Inflammatory macrophage (primary cell): ENCODE data around the gene RPA3.
A peak's percentile ranks its signal among the peaks of the same experiment; 100 is the strongest.

Experiments
- DNase-seq, 2 donors: peaks; one replicate each; pipeline ENCODE4 v3.0.0-alpha.2; 2020 to 2022

The RPA3 gene

DNA sequence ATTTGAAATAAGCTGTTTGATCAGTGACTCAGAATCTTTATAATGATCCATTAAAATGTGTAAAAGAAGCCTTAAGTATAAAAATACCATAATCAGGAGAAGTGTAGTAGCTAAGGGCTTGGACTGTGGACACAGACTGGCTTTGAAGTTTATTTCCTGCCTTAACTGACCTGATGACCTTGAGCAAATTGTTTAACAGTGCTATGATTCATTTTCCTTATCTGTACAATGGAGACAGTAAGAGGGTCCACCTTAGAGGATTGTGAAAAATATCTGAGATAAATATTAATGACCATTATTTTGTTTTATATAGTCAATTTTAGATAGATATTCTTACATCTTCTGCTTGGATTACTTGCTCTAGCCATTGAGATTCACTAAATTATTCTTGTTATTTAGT lies 13.3 kb upstream of the RPA3 start:
- DNase-seq: no peak

- no peak for DNase-seq
Observed at GRCh38 chr7:7720750-7721621, 2.6 kb upstream of the RPA3 start.

GRCh38 chr7:7720193-7720592 lies 1.8 kb upstream of the RPA3 start:
- DNase-seq: no peak

DNA sequence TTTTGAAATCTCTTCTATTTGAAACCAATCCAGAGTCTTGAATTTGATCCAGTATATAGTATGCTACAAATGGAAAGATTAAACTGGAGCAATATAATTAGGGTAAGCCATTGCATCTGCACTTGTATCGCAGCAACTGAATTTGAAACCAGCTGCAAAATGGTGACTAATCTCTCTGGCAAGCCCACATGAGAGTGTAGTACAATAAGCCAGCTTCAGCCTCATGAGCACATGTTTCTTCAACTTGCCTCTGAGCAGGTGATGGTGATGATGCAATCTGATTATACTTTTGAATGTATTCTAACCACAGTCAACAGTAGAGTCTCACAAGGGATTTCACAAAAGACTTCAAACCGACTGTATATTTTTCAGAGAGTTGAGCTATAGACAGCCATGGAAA lies 829 bp upstream of the RPA3 start:
- peak; percentile 43 to 61 for DNase-seq

DNA sequence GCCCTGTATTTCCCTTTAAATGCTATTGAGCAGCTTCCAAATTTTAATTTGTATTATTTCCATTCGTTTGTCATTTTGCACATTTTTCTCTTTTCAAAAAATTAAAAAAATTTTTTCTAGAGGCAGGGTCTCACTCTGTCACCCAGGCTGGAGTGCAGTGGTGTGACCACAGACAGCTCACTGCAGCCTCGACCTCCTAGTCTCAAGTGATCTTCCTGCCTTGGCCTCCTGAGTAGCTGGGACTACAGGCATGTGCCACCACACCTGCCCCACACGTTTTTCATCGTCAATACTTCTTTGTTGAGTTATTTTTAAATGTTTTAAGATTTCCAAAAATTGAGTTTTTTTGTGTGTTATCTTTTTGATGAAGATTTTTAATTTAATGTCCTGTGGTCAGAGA lies 4.7 kb downstream of the RPA3 start:
- DNase-seq: no peak

DNA sequence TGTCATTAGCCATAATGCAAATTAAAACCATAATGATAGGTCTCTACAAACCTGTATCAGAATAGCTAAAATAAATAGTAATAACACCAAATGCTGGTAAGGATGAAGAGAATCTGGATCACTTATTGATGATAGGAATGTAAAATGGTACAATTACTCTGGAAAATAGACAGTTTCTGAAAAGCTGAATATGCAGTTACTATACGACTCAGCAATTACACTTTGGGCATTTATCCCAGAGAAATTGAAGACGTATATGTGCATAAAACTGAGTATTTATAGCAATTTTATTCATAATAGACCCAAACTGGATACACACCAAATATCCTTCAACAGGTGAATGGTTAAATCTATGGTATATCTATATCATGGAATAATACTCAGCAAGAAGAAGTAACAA lies 7.9 kb downstream of the RPA3 start:
- no peak for DNase-seq

- no peak for DNase-seq
Observed at GRCh38 chr7:7709291-7709690, 9.1 kb downstream of the RPA3 start.

DNA sequence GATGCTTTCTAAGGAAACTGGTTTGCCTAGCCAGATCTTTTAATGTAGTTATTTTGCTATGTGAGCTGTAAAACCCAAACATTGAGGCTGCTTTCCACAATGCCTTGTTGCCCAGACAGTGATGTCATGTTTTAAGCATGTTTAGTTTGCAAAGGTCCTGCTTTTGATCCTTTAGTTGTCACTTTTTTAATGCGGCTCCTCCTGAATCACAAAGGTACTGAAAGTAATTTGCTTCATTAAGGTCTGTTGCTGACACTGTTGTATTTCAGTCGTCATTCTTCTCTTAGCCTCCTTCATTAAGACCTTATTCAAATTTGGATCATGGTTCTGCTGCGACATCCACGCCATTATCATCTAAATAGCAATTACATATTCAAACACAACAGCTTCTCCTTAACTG lies 10.6 kb downstream of the RPA3 start:
- DNase-seq: no peak

DNA sequence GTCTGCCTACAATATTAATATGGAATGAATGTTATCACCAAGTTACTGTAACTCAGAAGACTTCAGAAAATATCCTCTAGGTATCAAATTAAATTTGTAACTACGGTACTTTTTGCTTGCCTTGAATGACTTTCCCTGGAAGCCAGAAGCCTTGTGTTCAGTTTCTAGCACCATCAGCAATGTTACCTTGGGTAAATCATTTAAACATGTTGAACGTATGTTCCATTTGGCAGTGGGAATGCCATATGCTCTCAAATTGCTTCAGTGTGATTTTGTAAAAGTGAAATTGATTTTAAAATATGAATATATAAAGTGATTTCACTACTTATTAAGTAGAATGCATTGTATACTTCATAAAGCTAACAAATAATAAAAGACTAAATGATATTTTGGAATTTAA lies 11.2 kb downstream of the RPA3 start:
- DNase-seq: no peak

- DNase-seq: no peak
Observed at GRCh38 chr7:7706556-7707172, 11.7 kb downstream of the RPA3 start.

DNA sequence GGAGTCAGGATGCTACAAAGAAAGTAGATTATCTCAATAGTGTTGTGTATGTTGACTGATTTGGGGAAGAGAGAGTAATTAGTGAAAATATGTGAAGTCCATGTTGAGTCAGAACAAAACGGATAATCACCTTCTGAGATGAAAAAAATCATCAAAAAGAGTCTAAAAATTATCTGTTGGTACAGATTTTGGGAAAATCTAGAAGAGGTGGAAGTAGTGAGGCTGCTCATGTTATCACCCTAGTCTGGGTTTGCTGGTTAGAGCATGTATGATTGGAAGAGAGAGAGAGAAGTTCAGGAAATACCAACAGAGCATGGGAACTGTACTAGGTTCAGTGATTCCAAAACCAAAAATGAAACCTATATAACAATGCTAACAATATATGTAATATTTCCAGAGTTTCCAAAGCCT lies 12.3 kb downstream of the RPA3 start:
- DNase-seq: no peak

- DNase-seq: no peak
Observed at GRCh38 chr7:7705318-7705717, 13.1 kb downstream of the RPA3 start.

DNA sequence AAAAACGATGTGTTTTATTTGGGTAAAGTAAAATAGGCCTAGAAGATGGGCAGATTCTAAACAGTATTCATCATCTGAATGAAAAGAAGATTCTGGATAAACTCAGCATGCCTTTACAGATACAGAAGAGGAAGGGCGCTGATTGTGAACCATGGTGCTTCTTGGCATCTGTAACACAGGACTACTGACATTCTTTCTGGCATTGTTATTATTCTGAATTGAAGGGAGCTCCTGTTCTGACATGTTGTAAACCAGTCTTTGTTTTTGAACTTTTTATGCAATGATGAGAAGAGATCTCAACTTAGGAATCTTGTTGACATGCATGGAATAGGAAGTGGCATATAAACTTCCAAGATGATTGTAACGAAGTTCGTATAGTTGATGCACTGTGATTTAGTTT lies 13.5 kb downstream of the RPA3 start:
- no peak for DNase-seq

GRCh38 chr7:7703427-7703826 lies 15.0 kb downstream of the RPA3 start:
- no peak for DNase-seq

DNA sequence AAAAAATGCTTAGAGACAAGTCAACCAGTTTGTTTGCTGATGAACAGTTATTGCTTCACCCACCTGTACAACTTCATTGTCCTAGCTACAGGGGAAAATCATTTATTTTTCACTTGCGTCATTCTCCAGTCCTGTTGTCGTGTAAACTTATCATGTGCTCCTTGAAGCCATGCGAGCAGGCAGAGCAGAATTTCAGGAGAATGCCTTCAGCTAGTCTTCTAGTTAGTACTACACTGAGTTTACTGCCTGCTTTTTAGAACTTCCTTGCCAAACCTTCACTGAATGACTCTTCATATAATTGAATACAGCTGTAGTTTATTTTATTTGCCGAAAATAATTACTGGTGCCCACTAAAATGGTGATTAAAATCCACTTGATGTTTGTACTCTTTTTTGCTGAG lies 15.6 kb downstream of the RPA3 start:
- no peak for DNase-seq

DNA sequence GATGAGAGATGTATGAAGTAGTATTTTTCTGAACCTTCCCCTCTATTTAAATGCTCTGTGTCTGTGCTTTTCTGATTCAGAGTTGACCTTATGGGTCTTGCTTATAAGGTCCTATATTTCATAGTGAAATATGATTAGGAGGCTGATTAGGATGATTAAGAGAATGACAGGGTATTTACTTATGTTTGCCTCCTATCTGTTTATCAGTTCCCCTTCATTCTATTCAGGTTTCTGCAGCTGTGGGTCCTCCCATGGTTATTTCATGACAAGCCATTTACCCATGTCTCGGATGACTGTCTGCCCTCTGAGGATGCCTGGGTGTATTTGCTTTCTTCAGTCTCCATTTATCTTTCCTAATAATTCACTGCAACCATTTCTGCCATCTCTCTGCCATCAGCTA lies 16.9 kb downstream of the RPA3 start:
- DNase-seq: no peak

- DNase-seq: no peak
Observed at GRCh38 chr7:7699970-7700369, 18.4 kb downstream of the RPA3 start.

- DNase-seq: no peak
Observed at GRCh38 chr7:7699380-7699779, 19.0 kb downstream of the RPA3 start.

- no peak for DNase-seq
Observed at GRCh38 chr7:7698930-7699329, 19.5 kb downstream of the RPA3 start.

- no peak for DNase-seq
Observed at GRCh38 chr7:7696458-7697119, 21.8 kb downstream of the RPA3 start.

DNA sequence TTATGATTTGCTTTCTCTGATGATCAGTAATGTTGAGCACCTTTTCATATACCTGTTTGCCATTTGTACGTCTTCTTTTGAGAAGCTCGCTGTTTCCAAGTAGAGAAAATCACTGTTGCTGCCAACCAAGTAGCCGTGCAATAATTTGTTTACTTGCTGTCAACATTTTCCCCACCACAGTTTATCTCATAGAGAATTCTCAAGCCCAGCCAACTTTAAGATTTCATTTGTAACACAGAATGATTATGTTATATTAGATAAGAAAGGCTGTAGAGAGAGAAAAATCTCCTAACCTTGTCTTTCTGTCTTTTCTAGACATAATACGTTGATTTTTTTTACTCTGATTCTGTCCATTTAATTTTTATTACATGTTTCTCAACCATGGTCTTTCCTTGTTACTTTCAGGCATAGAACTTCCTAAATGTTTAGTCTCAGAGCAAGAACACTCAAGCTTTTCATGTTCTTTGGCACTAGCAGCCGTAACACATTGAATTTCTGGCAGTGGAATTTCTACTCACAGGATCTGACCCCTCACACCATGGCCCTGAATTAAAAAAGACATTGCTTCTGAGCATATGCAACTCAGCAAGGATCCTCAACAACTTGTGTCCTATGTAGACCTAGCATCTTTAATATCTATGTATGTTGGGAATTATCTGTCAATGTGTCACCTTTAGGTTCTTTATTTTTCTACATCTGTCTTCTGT lies 23.1 kb downstream of the RPA3 start:
- DNase-seq: no peak

- no peak for DNase-seq
Observed at GRCh38 chr7:7694542-7694941, 23.9 kb downstream of the RPA3 start.

DNA sequence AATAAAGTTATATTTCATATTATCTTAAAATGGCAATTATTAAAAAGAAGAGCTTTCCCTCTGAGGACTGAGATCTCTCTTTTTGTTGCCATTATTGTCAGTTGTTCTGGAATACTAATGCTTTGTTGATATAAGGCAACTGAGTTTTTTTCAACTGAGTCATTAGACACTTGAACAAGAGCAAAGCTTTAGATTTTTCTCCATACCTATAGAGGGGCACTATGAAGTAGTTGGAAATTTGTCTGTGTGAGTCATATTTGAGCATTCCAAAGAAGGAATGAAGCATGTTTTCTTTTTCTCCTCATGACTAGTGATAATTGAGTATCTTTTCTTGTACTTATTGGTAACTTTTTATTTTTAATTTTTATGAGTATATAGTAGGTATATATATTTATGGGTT lies 24.5 kb downstream of the RPA3 start:
- no peak for DNase-seq
